PFSK-1 (cell line): ENCODE data around the gene CBFB.

ENCODE experiments used
- POLR2AphosphoS5 ChIP-seq: IDR thresholded peaks from 2 replicates; pipeline ENCODE4 v1.6.1; 2012; ENCODE audit warnings: low read depth, mild to moderate bottlenecking, control low read depth, low read length, moderate library complexity
- SIN3A ChIP-seq: IDR thresholded peaks from 2 replicates; pipeline ENCODE4 v1.6.1; 2012; ENCODE audit warnings: mild to moderate bottlenecking, low read length, moderate library complexity, borderline replicate concordance; ENCODE audit not compliant: insufficient read depth
- TAF1 ChIP-seq: IDR thresholded peaks from 2 replicates; pipeline ENCODE4 v1.6.1; 2012; ENCODE audit warnings: low read length, control low read depth, borderline replicate concordance; ENCODE audit not compliant: insufficient read depth
- TF ChIP-seq, protein P1 (sequence below), 2 experiments: IDR thresholded peaks; 2 replicates each; pipeline versions ENCODE4 v1.6.1 to v1.8.0; 2011 to 2012; ENCODE audit warnings: low read depth in 2 of 2, low read length in 2 of 2, control low read depth in 1 of 2, inconsistent platforms in 1 of 2, mild to moderate bottlenecking in 1 of 2, moderate library complexity in 1 of 2; ENCODE audit not compliant: insufficient read depth in 1 of 2

DNA sequence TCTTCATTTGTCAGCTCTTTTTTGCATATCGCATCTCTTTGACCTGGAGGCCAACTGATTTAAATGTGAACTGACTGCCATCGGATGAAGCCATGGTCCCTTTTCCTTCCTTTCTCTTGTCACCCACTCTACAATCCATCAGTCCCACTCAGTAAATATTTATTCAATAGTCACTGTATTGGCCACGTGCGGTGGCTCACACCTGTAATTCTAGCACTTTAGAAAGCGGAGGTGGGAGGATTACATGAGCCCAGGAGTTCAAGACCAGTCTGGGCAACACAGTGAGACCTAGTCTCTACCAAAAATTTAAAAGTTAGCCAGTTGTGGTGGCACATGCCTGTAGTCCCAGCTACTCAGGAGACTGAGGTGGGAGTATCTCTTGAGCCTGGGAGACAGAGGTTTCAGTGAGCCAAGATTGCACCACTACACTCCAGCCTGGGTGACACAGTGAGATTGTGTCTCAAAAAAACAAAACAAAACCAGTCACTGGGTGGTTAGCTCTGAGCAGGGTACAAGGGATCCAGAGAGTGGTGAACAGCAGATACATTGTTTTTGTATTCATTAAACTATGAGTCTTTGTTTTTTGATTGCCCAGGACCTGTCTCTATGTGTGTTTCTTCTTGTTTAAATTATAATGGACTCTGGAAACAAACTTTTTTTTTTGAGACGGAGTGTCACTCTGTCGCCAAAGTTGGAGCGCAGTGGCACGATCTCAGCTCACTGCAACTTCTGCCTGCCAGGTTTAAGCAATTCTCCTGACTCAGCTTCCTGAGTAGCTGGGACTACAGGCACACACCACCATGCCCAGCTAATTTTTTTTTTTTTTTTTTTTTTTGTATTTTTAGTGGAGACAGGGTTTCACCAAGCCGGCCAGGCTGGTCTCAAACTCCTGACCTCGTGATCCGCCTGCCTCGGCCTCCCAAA lies 87.7 kb downstream of the CBFB start:
- TF ChIP-seq POLR2AphosphoS5, result no peak
- TF ChIP-seq, protein P1, sequence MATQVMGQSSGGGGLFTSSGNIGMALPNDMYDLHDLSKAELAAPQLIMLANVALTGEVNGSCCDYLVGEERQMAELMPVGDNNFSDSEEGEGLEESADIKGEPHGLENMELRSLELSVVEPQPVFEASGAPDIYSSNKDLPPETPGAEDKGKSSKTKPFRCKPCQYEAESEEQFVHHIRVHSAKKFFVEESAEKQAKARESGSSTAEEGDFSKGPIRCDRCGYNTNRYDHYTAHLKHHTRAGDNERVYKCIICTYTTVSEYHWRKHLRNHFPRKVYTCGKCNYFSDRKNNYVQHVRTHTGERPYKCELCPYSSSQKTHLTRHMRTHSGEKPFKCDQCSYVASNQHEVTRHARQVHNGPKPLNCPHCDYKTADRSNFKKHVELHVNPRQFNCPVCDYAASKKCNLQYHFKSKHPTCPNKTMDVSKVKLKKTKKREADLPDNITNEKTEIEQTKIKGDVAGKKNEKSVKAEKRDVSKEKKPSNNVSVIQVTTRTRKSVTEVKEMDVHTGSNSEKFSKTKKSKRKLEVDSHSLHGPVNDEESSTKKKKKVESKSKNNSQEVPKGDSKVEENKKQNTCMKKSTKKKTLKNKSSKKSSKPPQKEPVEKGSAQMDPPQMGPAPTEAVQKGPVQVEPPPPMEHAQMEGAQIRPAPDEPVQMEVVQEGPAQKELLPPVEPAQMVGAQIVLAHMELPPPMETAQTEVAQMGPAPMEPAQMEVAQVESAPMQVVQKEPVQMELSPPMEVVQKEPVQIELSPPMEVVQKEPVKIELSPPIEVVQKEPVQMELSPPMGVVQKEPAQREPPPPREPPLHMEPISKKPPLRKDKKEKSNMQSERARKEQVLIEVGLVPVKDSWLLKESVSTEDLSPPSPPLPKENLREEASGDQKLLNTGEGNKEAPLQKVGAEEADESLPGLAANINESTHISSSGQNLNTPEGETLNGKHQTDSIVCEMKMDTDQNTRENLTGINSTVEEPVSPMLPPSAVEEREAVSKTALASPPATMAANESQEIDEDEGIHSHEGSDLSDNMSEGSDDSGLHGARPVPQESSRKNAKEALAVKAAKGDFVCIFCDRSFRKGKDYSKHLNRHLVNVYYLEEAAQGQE (IDR thresholded peaks at IDR 0.05; ENCODE audit: insufficient read depth in 1 of 2, low read depth in 2 of 2, low read length in 2 of 2), result no peak
- TF ChIP-seq TAF1, result no peak
- no peak for TF ChIP-seq SIN3A
